Activated naive CD4-positive, alpha-beta T cell treated with anti-CD3 and anti-CD28 coated beads, Interleukin-2, amount 50 U/mL, for 24 hours (primary cell): ENCODE results near the gene MVB12A.
A peak's percentile ranks its signal among the peaks of the same experiment; 100 is the strongest.

ENCODE experiments used
- H3K27ac Mint-ChIP-seq: one replicate; pipeline ENCODE4 v1.8.0; 2021; ENCODE audit warnings: mild to moderate bottlenecking, mixed read lengths
- H3K27me3 Mint-ChIP-seq: one replicate; pipeline ENCODE4 v1.8.0; 2021; ENCODE audit warnings: mixed read lengths
- H3K36me3 Mint-ChIP-seq: one replicate; pipeline ENCODE4 v1.8.0; 2021; ENCODE audit warnings: mixed read lengths
- H3K4me1 Mint-ChIP-seq: one replicate; pipeline ENCODE4 v1.8.0; 2021; ENCODE audit warnings: mixed read lengths
- H3K4me3 Mint-ChIP-seq: one replicate; pipeline ENCODE4 v1.8.0; 2021; ENCODE audit warnings: mild to moderate bottlenecking, mixed read lengths
- H3K9me3 Mint-ChIP-seq: one replicate; pipeline ENCODE4 v1.8.0; 2021; ENCODE audit warnings: mixed read lengths

MVB12A gene

DNA sequence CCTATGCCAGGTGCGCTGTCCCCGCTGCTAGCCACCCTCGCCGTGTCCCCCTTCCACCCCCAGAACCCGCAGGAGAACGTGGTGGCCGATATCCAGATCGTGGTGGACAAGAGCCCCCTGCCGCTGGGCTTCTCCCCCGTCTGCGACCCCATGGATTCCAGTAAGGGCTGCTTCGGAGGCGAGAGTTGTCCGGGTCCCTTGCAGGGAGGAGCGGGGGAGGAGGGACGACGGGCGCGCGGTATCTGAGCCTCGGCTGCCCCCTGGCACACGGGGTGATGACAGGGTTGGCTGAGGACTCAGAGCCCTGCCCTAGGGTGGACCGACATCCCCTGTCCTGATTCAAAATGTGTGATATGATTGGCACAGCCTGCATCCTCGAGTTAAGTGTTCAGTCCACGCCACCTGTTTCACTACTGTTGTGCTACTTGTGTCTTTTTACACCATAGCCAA, 653 bp downstream of the MVB12A start:
- no peak overlapping the region for H3K27ac Mint-ChIP-seq

DNA sequence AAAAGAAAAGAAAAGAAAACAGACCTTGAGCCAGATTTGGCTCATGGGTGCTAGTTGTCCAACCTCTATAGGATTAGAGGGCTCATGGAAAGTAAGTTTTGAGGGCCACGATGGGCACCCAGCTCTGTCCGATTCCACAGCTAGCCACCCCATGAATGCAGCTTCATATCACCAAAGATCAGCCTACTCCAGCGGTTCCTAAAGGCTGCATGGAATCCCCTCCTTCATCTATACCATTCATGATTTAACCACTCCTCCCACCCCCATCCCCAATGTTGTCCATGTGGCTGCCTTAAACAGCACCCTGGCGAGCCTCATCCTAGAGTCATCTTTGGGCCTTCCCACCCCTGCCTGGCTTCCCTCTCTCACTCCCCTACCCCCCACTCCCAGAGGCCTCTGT, 2.1 kb downstream of the MVB12A start:
- H3K4me1 Mint-ChIP-seq: peaks cover 23% of the 10 kb centered on the region
- H3K4me3 Mint-ChIP-seq: no peak overlapping the region
- peaks cover under 1% of the 10 kb centered on the region for H3K36me3 Mint-ChIP-seq
- H3K9me3 Mint-ChIP-seq: no peaks in the 10 kb centered on the region
- H3K27ac Mint-ChIP-seq: no peak overlapping the region
- H3K27me3 Mint-ChIP-seq: no peaks in the 10 kb centered on the region

More for the DNA sequence above, 653 bp downstream of the MVB12A start:
- H3K4me1 Mint-ChIP-seq: peaks cover 23% of the 10 kb centered on the region
- no peaks in the 10 kb centered on the region for H3K9me3 Mint-ChIP-seq
- peak overlapping the region; percentile 96 for H3K4me3 Mint-ChIP-seq
- no peaks in the 10 kb centered on the region for H3K27me3 Mint-ChIP-seq
- H3K36me3 Mint-ChIP-seq: peaks cover 2% of the 10 kb centered on the region

DNA sequence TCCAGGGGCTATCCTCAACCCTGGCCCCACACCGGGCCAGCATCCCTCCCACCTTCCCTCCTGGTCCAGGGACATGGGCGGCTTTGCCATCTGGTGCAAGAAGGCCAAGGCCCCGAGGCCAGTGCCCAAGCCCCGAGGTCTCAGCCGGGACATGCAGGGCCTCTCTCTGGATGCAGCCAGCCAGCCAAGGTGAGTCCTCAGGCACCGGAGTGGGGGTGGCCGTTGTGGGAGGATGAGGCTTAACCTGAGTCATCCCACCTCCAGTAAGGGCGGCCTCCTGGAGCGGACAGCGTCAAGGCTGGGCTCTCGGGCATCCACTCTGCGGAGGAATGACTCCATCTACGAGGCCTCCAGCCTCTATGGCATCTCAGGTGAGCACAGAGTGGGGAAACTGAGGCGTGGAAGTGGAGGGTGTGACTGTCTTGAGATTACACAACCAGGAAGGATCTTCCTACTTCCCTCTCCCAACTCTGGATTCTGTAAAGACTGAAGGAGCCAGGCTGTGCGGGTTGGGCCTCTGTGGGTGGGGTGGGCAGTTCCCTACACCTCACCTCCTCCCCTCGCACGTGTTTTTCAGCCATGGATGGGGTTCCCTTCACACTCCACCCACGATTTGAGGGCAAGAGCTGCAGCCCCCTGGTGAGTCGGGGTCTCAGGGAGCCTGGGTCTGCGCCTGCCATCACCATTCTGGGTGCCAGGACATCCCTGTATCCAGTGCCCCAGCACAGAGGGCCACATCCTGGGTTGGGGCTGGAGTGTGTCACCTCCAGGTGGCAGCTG, 3.8 kb downstream of the MVB12A start:
- Mint-ChIP-seq H3K27ac (no peak overlapping the region), H3K4me3 (no peak overlapping the region), H3K9me3 (no peaks in the 10 kb centered on the region), H3K27me3 (no peaks in the 10 kb centered on the region), H3K4me1 (peaks cover 23% of the 10 kb centered on the region), H3K36me3 (no peaks in the 10 kb centered on the region)

- H3K27me3 Mint-ChIP-seq: no peaks in the 10 kb centered on the region
- H3K4me3 Mint-ChIP-seq: no peak overlapping the region
- no peak overlapping the region for H3K27ac Mint-ChIP-seq
- peaks cover 15% of the 10 kb centered on the region for H3K4me1 Mint-ChIP-seq
- no peaks in the 10 kb centered on the region for H3K36me3 Mint-ChIP-seq
- H3K9me3 Mint-ChIP-seq: no peaks in the 10 kb centered on the region
These were observed 5.0 kb downstream of the MVB12A start for GRCh38 chr19:17424743-17425365.

DNA sequence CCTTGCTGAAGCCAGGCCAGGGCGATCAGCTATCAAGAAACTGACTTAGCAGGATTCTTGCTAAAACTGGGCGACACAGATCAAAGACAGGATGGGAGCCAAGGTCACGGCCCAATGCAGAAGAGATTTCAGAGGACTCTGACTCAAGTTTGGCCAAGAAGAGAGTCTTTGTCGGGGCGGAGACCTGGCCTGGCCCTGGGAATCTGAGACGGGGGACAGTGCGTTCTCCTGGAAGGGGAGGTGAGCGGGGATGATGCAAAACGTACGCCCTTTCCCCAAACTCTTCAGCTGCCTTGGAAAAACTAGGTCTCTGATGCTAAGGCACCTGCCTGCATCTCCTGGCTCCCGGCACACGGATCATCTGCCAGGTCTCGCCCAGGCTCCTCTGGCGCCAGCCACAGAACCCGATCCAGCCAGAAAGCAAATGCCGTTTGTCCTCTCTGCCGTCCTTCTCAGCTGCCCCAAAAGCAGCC, 9.8 kb downstream of the MVB12A start:
- Mint-ChIP-seq H3K36me3 (no peaks in the 10 kb centered on the region), H3K4me1 (no peaks in the 10 kb centered on the region), H3K4me3 (no peak overlapping the region), H3K27ac (no peak overlapping the region), H3K27me3 (no peaks in the 10 kb centered on the region), H3K9me3 (no peaks in the 10 kb centered on the region)

GRCh38 chr19:17431417-17431816, 11.6 kb downstream of the MVB12A start:
- Mint-ChIP-seq H3K4me3 (no peak overlapping the region), H3K36me3 (no peaks in the 10 kb centered on the region), H3K9me3 (no peaks in the 10 kb centered on the region), H3K27ac (no peak overlapping the region), H3K27me3 (no peaks in the 10 kb centered on the region), H3K4me1 (no peaks in the 10 kb centered on the region)

GRCh38 chr19:17435218-17435617, 15.4 kb downstream of the MVB12A start:
- Mint-ChIP-seq H3K9me3 (no peaks in the 10 kb centered on the region), H3K36me3 (no peaks in the 10 kb centered on the region), H3K27ac (no peak overlapping the region), H3K4me1 (no peaks in the 10 kb centered on the region), H3K27me3 (no peaks in the 10 kb centered on the region), H3K4me3 (no peak overlapping the region)

DNA sequence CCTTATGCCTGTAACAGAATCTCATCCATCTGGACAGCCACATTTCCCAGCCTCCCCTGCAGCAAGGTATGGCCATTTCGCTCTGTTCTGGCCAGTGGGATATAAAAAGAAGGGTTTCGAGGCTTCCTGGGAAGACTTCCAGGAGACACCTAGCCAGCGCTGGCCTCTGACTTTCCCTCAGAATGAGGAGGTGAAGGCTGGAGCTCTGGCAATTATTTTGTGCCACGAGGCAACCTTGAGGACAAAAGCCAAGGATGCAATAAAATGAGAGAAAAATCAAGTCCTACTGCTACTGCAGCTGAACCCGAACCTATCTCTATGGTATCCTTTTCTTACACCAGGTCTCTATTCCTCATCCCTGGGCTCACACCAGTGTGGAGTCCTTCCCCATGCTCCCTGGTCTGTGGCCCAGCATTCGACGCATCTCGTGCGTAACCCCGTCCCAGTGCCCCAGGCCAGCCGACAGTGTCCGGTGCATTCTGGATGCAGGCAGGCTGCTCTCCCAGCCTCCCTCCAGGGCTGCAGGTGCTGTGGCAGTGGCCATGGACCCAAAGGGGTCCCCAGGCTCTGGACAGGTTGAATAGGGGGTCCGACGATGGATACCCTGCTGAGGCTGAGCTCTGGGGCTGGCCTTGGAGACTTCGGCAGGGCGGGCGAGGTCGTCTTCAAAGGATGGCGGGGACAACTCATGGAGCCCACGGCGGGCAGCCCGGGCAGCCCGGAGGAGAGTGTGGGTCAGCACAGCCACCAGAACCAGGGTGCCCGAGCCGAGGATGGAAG, 16.4 kb downstream of the MVB12A start:
- Mint-ChIP-seq H3K9me3 (no peaks in the 10 kb centered on the region), H3K36me3 (no peaks in the 10 kb centered on the region), H3K4me3 (no peak overlapping the region), H3K27ac (no peak overlapping the region), H3K27me3 (no peaks in the 10 kb centered on the region), H3K4me1 (no peaks in the 10 kb centered on the region)

GRCh38 chr19:17436874-17437267, 17.0 kb downstream of the MVB12A start:
- H3K27ac Mint-ChIP-seq: no peak overlapping the region

DNA sequence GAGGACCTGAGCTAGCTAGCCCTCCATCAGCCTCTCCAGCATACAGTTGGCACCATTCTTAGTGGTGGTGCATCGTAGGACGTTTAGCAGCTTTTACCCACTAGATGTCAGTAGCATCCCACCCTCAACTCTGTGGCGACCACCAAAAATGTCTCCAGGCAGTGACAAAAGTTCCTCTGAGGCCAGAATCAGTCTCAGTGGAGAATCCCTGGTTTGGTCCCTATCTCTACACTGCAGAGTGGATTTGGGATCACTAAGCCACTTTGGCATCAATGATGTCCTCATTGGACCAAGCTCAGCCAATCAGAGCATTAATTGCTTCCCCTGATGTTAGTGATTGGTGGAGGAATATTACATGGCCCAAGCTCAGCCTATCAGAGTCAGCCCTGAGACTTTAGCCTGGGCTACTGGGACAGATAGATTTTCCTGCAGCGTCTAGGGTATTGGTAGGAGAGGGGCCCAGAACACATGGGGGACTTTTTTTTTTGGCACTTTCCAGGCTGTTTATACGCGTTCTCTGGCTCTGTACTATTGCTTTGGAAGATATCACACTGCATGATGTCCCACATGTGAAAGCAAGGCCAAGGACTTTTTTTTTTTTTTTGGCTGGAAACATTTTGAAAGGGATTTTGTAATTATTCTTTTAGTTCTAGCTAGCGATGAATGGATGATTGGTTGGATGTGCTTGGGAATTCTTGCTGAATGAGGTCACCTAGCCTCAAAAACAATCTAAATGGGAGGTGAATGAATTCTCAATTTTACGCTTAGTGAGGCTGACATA, 21.6 kb downstream of the MVB12A start:
- Mint-ChIP-seq H3K36me3 (no peaks in the 10 kb centered on the region), H3K27me3 (no peaks in the 10 kb centered on the region), H3K4me1 (no peaks in the 10 kb centered on the region), H3K27ac (peak overlapping the region; percentile 14), H3K9me3 (no peaks in the 10 kb centered on the region), H3K4me3 (no peak overlapping the region)

More at GRCh38 chr19:17436874-17437267, 17.0 kb downstream of the MVB12A start:
- no peak overlapping the region for H3K4me3 Mint-ChIP-seq
- no peaks in the 10 kb centered on the region for H3K27me3 Mint-ChIP-seq
- H3K9me3 Mint-ChIP-seq: no peaks in the 10 kb centered on the region
- H3K4me1 Mint-ChIP-seq: no peaks in the 10 kb centered on the region
- H3K36me3 Mint-ChIP-seq: no peaks in the 10 kb centered on the region

DNA sequence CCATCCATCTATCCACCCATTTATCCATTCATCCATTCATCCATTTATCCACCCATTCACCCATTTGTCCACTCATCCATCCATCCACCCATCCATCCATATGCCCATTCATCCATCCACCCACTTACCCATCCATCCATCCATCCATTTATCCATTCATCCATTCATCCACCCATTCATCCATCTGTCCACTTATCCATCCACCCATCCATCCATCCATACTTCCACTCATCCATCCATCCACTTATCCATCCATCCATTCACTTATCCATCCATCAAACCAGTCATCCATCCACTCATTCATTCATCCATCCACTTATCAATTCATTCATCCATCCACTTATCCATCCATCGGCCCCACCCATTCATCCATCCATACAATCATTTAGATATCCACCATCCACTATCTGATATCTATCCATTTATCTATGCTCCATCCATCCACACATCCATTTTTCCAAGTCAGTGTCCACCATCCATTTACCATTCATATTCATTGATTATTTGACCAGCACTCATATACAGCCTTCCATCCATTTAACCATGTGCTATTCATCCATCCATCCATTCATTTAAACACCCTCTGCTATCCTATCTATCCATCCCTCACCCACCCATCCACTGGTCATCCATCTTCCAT, 25.8 kb downstream of the MVB12A start:
- Mint-ChIP-seq H3K4me1 (peaks cover 9% of the 10 kb centered on the region), H3K36me3 (no peaks in the 10 kb centered on the region)

GRCh38 chr19:17447704-17448130, 27.9 kb downstream of the MVB12A start:
- peaks cover 5% of the 10 kb centered on the region for H3K27me3 Mint-ChIP-seq
- peak overlapping the region; percentile 64 for H3K4me3 Mint-ChIP-seq
- H3K36me3 Mint-ChIP-seq: no peaks in the 10 kb centered on the region
- no peaks in the 10 kb centered on the region for H3K9me3 Mint-ChIP-seq
- no peak overlapping the region for H3K27ac Mint-ChIP-seq
- H3K4me1 Mint-ChIP-seq: peaks cover 18% of the 10 kb centered on the region

More for the DNA sequence above, 25.8 kb downstream of the MVB12A start:
- Mint-ChIP-seq H3K4me3 (no peak overlapping the region), H3K27me3 (peaks cover 5% of the 10 kb centered on the region), H3K9me3 (no peaks in the 10 kb centered on the region), H3K27ac (no peak overlapping the region)

- Mint-ChIP-seq H3K27ac (no peak within 1 kb of the TSS), H3K36me3 (peaks cover under 1% of the 10 kb centered on the region), H3K9me3 (no peaks in the 10 kb centered on the region), H3K4me3 (peak within 1 kb of the TSS; percentile 64), H3K4me1 (peaks cover 20% of the 10 kb centered on the region), H3K27me3 (peaks cover 6% of the 10 kb centered on the region)
These were observed 28.5 kb downstream of the MVB12A start, which contains the start of gene TMEM221 for GRCh38 chr19:17448131-17448967. TMEM221 (minus strand) TSS chr19:17448668; CDS start chr19:17448462, 206 bp downstream.
